Neural cell (in vitro differentiated cells): Measurements from ENCODE around the gene LRRTM2.

Source experiments
- CTCF ChIP-seq: fragments of 450-650 bp; IDR thresholded peaks from 2 replicates; pipeline ENCODE4 v1.5.1; 2014; ENCODE audit warnings: antibody characterized with exemption, mild to moderate bottlenecking, moderate library complexity; ENCODE audit not compliant: poor library complexity, severe bottlenecking
- EP300 ChIP-seq: fragments of 450-650 bp; conservative IDR thresholded peaks from 2 replicates; pipeline ENCODE4 v1.6.1; 2014; ENCODE audit warnings: antibody characterized with exemption, mild to moderate bottlenecking, moderate library complexity; ENCODE audit not compliant: poor library complexity, severe bottlenecking
- EZH2 ChIP-seq: fragments of 200-600, 300-800 bp; shearing (Covaris generic), sonication (generic); IDR thresholded peaks from 2 replicates; pipeline ENCODE4 v1.6.1; 2014; ENCODE audit warnings: antibody characterized with exemption, low read length, borderline replicate concordance, mild to moderate bottlenecking; ENCODE audit not compliant: insufficient read depth, poor library complexity, severe bottlenecking
- MXI1 ChIP-seq: fragments of 450-650 bp; conservative IDR thresholded peaks from 2 replicates; pipeline ENCODE4 v1.6.1; 2014; ENCODE audit warnings: antibody characterized with exemption, mild to moderate bottlenecking; ENCODE audit not compliant: poor library complexity, severe bottlenecking
- POLR2AphosphoS5 ChIP-seq: IDR thresholded peaks from 2 replicates; pipeline ENCODE4 v1.6.1; 2012
- RAD21 ChIP-seq: fragments of 450-650 bp; conservative IDR thresholded peaks from 2 replicates; pipeline ENCODE4 v1.6.1; 2014; ENCODE audit warnings: antibody characterized with exemption, mild to moderate bottlenecking, moderate library complexity
- REST ChIP-seq: IDR thresholded peaks from 2 replicates; pipeline ENCODE4 v1.6.1; 2012; ENCODE audit warnings: borderline replicate concordance
- SMC3 ChIP-seq: fragments of 450-650 bp; conservative IDR thresholded peaks from 2 replicates; pipeline ENCODE4 v1.6.1; 2014; ENCODE audit warnings: antibody characterized with exemption, mild to moderate bottlenecking, moderate library complexity; ENCODE audit not compliant: poor library complexity
- TAF1 ChIP-seq: IDR thresholded peaks from 2 replicates; pipeline ENCODE4 v1.6.1; 2012; ENCODE audit warnings: low read depth

GRCh38 chr5:138903130-138903775, 28.1 kb upstream of the LRRTM2 start:
- no peak for TF ChIP-seq EZH2
- no peak for TF ChIP-seq REST
- no peak for TF ChIP-seq CTCF
- TF ChIP-seq RAD21, result no peak
- no peak for TF ChIP-seq SMC3
- TF ChIP-seq TAF1, result no peak
- TF ChIP-seq MXI1, result no peak
- no peak for TF ChIP-seq POLR2AphosphoS5
- no peak for TF ChIP-seq EP300
